SK-N-MC (cell line): Measurements from ENCODE around the gene CACNA1C.

ENCODE experiments used
- DNase-seq: peaks from one replicate; pipeline ENCODE4 v3.0.0-alpha.2; 2011; ENCODE audit warnings: low read depth, low spot score
- H3K27ac ChIP-seq: fragments of 200-600 bp; sonication (generic); 2 replicates; pipeline ENCODE4 v1.5.1; 2016; ENCODE audit warnings: mixed run types
- H3K36me3 ChIP-seq: fragments of 200-600 bp; sonication (generic); 2 replicates; pipeline ENCODE4 v1.6.1; 2017; ENCODE audit warnings: antibody characterized with exemption, low read length, mixed read lengths; ENCODE audit not compliant: insufficient read depth
- H3K4me3 ChIP-seq: fragments of 200-600 bp; sonication (generic); 2 replicates; pipeline ENCODE4 v1.5.1; 2016
- H3K9ac ChIP-seq: fragments of 200-600 bp; sonication (generic); 2 replicates; pipeline ENCODE4 v1.8.0; 2017; ENCODE audit warnings: mixed run types, mixed read lengths; ENCODE audit not compliant: insufficient read length
- H3K9me3 ChIP-seq: fragments of 200-600 bp; sonication (generic); 2 replicates; pipeline ENCODE4 v1.6.1; 2017; ENCODE audit warnings: low read depth, mild to moderate bottlenecking, antibody characterized with exemption, low read length, moderate library complexity, mixed read lengths
- EZH2 ChIP-seq: fragments of 200-600 bp; sonication (generic); IDR thresholded peaks from one replicate; pipeline ENCODE4 v1.6.1; 2017; ENCODE audit warnings: antibody characterized with exemption
- FOXP2 ChIP-seq: optimal IDR thresholded peaks from 2 replicates; pipeline ENCODE3; 2011; ENCODE audit warnings: mild to moderate bottlenecking, moderate library complexity; ENCODE audit not compliant: insufficient read depth; ENCODE audit errors: extremely low read length, control extremely low read depth
- POLR2AphosphoS5 ChIP-seq: IDR thresholded peaks from 2 replicates; pipeline ENCODE4 v1.6.1; 2012; ENCODE audit warnings: mild to moderate bottlenecking, low read depth, low read length, borderline replicate concordance

The CACNA1C gene

GRCh38 chr12:2456813-2457186 lies 404.0 kb downstream of the CACNA1C start:
- Histone ChIP-seq H3K9ac (no peak overlapping the region), H3K4me3 (no peak overlapping the region), H3K9me3 (no peaks in the 10 kb centered on the region), H3K36me3 (no peaks in the 10 kb centered on the region), H3K27ac (no peak overlapping the region)
- no peak for TF ChIP-seq POLR2AphosphoS5
- DNase-seq: no peak

- DNase-seq: no peak
- no peak for TF ChIP-seq FOXP2
- no peak for TF ChIP-seq POLR2AphosphoS5
- no peak for TF ChIP-seq EZH2
Observed at GRCh38 chr12:2457215-2457932, 404.6 kb downstream of the CACNA1C start.

GRCh38 chr12:2457933-2458414 lies 405.2 kb downstream of the CACNA1C start:
- no peak overlapping the region for H3K27ac ChIP-seq
- DNase-seq: no peak
- no peak overlapping the region for H3K4me3 ChIP-seq
- no peak for TF ChIP-seq POLR2AphosphoS5
- no peak for TF ChIP-seq FOXP2
- no peak for TF ChIP-seq EZH2
- no peak overlapping the region for H3K9ac ChIP-seq
- no peaks in the 10 kb centered on the region for H3K36me3 ChIP-seq
- H3K9me3 ChIP-seq: no peaks in the 10 kb centered on the region

More at GRCh38 chr12:2457215-2457932, 404.6 kb downstream of the CACNA1C start:
- no peak overlapping the region for H3K27ac ChIP-seq
- no peak overlapping the region for H3K4me3 ChIP-seq
- no peaks in the 10 kb centered on the region for H3K9me3 ChIP-seq
- no peak overlapping the region for H3K9ac ChIP-seq
- H3K36me3 ChIP-seq: no peaks in the 10 kb centered on the region

GRCh38 chr12:2460051-2460670 lies 407.4 kb downstream of the CACNA1C start:
- no peak for TF ChIP-seq EZH2
- Histone ChIP-seq H3K4me3 (no peak overlapping the region), H3K9me3 (no peaks in the 10 kb centered on the region), H3K27ac (no peak overlapping the region), H3K9ac (no peak overlapping the region), H3K36me3 (no peaks in the 10 kb centered on the region)
- no peak for DNase-seq

GRCh38 chr12:2461046-2461445 lies 408.3 kb downstream of the CACNA1C start:
- H3K9me3 ChIP-seq: no peaks in the 10 kb centered on the region
- H3K4me3 ChIP-seq: no peak overlapping the region
- H3K36me3 ChIP-seq: no peaks in the 10 kb centered on the region
- TF ChIP-seq POLR2AphosphoS5 (no peak), FOXP2 (no peak), EZH2 (no peak)
- no peak overlapping the region for H3K27ac ChIP-seq
- no peak overlapping the region for H3K9ac ChIP-seq
- DNase-seq: no peak

GRCh38 chr12:2461645-2462044 lies 408.9 kb downstream of the CACNA1C start:
- no peak for DNase-seq
- Histone ChIP-seq H3K27ac (no peak overlapping the region), H3K4me3 (no peak overlapping the region), H3K9me3 (no peaks in the 10 kb centered on the region), H3K36me3 (no peaks in the 10 kb centered on the region), H3K9ac (no peak overlapping the region)
- TF ChIP-seq POLR2AphosphoS5: no peak
- no peak for TF ChIP-seq FOXP2
- TF ChIP-seq EZH2: no peak

- no peak overlapping the region for H3K9ac ChIP-seq
- H3K9me3 ChIP-seq: no peaks in the 10 kb centered on the region
- H3K36me3 ChIP-seq: no peaks in the 10 kb centered on the region
- no peak for DNase-seq
- no peak overlapping the region for H3K4me3 ChIP-seq
- no peak overlapping the region for H3K27ac ChIP-seq
- no peak for TF ChIP-seq POLR2AphosphoS5
- no peak for TF ChIP-seq EZH2
- no peak for TF ChIP-seq FOXP2
Observed at GRCh38 chr12:2462087-2462486, 409.3 kb downstream of the CACNA1C start.

GRCh38 chr12:2463719-2464118 lies 410.9 kb downstream of the CACNA1C start:
- H3K9me3 ChIP-seq: no peaks in the 10 kb centered on the region
- H3K9ac ChIP-seq: no peak overlapping the region
- TF ChIP-seq EZH2 (no peak), FOXP2 (no peak), POLR2AphosphoS5 (no peak)
- no peak for DNase-seq
- H3K4me3 ChIP-seq: no peak overlapping the region
- no peak overlapping the region for H3K27ac ChIP-seq
- no peaks in the 10 kb centered on the region for H3K36me3 ChIP-seq

GRCh38 chr12:2465681-2466080 lies 412.9 kb downstream of the CACNA1C start:
- H3K36me3 ChIP-seq: no peaks in the 10 kb centered on the region
- no peak overlapping the region for H3K9ac ChIP-seq
- TF ChIP-seq FOXP2: no peak
- TF ChIP-seq EZH2: no peak
- no peak for TF ChIP-seq POLR2AphosphoS5
- no peaks in the 10 kb centered on the region for H3K9me3 ChIP-seq
- no peak for DNase-seq
- no peak overlapping the region for H3K4me3 ChIP-seq
- no peak overlapping the region for H3K27ac ChIP-seq
